Activated B cell treated with CpG ODN at 0.5 μM for 24 hours (primary cell): ENCODE results near the gene CMKLR1. TPM values are rescaled to one million over a fixed set of nuclear protein-coding genes. Genes with fewer than 3 reads are reported as not detected.

Source experiments
- ATAC-seq: fragments of 200-7000 bp; cut with Tn5 transposase; one replicate; pipeline ENCODE4 v1.10.0; 2021; ENCODE audit warnings: low read depth, mild to moderate bottlenecking, moderate library complexity
- CTCF ChIA-PET: fragments of 350-600 bp; sonication (Branson Sonifier 250); formaldehyde crosslinking; loops from one replicate; lab custom pipeline; 2021; ENCODE audit warnings: antibody characterized with exemption; lab: Charles Lee
- POLR2A ChIA-PET: fragments of 350-600 bp; sonication (Branson Sonifier 250); formaldehyde crosslinking; loops from one replicate; lab custom pipeline; 2021; ENCODE audit warnings: antibody characterized with exemption; lab: Charles Lee
- DNase-seq: peaks from one replicate; pipeline ENCODE4 v3.0.0; 2022
- H3K27ac Mint-ChIP-seq: one replicate; pipeline ENCODE4 v1.8.0; 2020; ENCODE audit warnings: mixed read lengths
- H3K27me3 Mint-ChIP-seq: one replicate; pipeline ENCODE4 v1.8.0; 2021; ENCODE audit warnings: mixed read lengths
- H3K36me3 Mint-ChIP-seq: one replicate; pipeline ENCODE4 v1.8.0; 2021; ENCODE audit warnings: low read depth, mixed read lengths
- H3K4me1 Mint-ChIP-seq: one replicate; pipeline ENCODE4 v1.8.0; 2021; ENCODE audit warnings: mixed read lengths
- H3K4me3 Mint-ChIP-seq: one replicate; pipeline ENCODE4 v1.8.0; 2020; ENCODE audit warnings: mild to moderate bottlenecking, mixed read lengths
- H3K9me3 Mint-ChIP-seq: one replicate; pipeline ENCODE4 v1.8.0; 2020; ENCODE audit warnings: mixed read lengths
- intact Hi-C: fragments of 100-400 bp; cut with micrococcal nuclease; formaldehyde crosslinking; loops from one replicate; pipeline ENCODE4 v1.15.1; 2024
- total RNA-seq: library from RNA; stranded (reverse); gene quantifications from 2 replicates; pipeline ENCODE4 v1.2.3, GENCODE V29; 2022
- TF ChIP-seq, protein P1 (sequence below): fragments of 200-600 bp; IDR thresholded peaks from one replicate; pipeline ENCODE4 v1.8.0; 2022; ENCODE audit warnings: antibody characterized with exemption, mild to moderate bottlenecking

Gene CMKLR1
- total RNA-seq, 1 donor from 2014 or later, result 0.24 TPM

DNA sequence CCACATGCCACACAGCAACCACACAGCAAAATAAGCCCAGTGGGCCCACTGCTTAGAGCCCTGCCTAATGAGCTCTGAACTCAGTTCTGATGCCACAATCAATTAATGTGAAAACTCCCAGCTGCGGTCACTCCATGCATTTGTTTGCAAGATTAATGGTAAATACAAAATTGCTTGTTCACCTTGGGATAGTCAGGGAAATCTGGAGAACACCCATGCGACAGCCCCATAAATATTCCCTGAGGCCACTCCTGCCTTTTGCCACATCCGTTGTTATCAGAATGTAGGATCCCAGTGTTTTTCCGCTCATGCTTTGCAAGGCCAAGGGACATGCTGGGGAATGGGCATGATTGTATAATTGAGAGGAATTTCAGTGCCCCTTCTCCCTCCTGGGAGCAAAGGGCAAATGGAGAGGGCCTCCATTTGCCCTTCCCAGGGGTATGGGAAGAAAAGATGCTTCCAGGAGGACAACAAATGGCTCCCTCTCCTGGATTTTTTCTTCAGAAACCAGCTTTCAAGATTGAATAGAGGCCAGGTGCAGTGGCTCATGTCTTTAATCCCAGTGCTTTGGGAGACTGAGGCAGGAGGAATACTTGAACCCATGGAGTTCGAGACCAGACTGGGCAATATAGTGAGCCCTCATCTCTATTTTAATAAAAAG, 30.8 kb upstream of the CMKLR1 start:
- H3K9me3 Mint-ChIP-seq, result peaks cover 16% of the 10 kb centered on the region
- CTCF ChIA-PET, result no interaction called here
- H3K4me1 Mint-ChIP-seq, result no peaks in the 10 kb centered on the region
- no peak overlapping the region for H3K27ac Mint-ChIP-seq
- DNase-seq, result no peak
- intact Hi-C loops, result no loop called here
- peaks cover 9% of the 10 kb centered on the region for H3K27me3 Mint-ChIP-seq
- ATAC-seq, result no peak
- H3K36me3 Mint-ChIP-seq, result no peaks in the 10 kb centered on the region
- TF ChIP-seq, protein P1, sequence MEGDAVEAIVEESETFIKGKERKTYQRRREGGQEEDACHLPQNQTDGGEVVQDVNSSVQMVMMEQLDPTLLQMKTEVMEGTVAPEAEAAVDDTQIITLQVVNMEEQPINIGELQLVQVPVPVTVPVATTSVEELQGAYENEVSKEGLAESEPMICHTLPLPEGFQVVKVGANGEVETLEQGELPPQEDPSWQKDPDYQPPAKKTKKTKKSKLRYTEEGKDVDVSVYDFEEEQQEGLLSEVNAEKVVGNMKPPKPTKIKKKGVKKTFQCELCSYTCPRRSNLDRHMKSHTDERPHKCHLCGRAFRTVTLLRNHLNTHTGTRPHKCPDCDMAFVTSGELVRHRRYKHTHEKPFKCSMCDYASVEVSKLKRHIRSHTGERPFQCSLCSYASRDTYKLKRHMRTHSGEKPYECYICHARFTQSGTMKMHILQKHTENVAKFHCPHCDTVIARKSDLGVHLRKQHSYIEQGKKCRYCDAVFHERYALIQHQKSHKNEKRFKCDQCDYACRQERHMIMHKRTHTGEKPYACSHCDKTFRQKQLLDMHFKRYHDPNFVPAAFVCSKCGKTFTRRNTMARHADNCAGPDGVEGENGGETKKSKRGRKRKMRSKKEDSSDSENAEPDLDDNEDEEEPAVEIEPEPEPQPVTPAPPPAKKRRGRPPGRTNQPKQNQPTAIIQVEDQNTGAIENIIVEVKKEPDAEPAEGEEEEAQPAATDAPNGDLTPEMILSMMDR, result no peak
- POLR2A ChIA-PET, result no interaction called here
- H3K4me3 Mint-ChIP-seq, result no peak overlapping the region

DNA sequence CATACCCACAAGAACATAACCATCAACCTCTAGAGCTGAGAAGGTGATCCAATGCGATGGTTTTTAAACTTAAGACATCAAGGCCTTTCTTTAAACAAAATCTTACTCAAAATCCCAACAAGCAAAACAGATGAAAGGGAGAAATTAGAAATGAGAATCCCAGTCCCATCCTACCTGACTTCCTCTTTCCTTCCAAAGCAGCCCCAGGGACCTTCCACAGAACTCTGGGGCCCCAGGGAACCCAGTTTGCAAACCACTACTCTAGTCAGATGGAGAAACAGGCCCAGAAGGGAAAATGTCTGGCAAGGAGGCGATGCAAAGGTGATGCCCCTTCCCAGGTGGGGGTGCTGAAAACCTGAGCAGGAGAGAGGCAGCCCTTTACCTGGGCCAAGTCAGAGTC, 29.0 kb upstream of the CMKLR1 start:
- no peaks in the 10 kb centered on the region for H3K4me1 Mint-ChIP-seq
- peaks cover 9% of the 10 kb centered on the region for H3K27me3 Mint-ChIP-seq
- H3K36me3 Mint-ChIP-seq, result no peaks in the 10 kb centered on the region
- ChIA-PET CTCF (no interaction called here), POLR2A (no interaction called here)
- ATAC-seq (no peak), DNase-seq (no peak)
- intact Hi-C loops, result no loop called here
- H3K27ac Mint-ChIP-seq, result no peak overlapping the region
- TF ChIP-seq, protein P1, result no peak
- H3K4me3 Mint-ChIP-seq, result no peak overlapping the region
- H3K9me3 Mint-ChIP-seq, result peaks cover 8% of the 10 kb centered on the region

DNA sequence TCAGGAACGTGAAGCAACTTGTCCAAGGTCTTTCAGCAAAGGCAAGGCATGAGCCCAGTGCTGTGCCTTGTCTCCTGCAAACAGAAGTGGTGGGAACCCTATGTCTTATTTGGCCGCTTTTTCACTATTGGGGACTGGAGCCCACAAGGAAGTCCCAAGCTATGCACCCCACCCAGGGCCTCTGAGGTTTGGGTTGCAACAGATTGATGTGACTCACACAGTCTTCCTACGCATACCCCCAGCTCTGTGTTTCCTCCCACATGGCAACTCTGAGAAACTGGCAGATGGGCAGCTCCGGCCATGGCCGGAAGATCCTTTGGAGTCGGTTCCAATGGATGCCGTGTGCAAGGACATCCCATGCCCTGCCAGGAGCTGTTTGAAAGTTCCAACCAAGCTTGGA, 28.3 kb upstream of the CMKLR1 start:
- Mint-ChIP-seq H3K27me3 (peaks cover 8% of the 10 kb centered on the region), H3K4me3 (no peak overlapping the region), H3K36me3 (no peaks in the 10 kb centered on the region), H3K9me3 (peaks cover 3% of the 10 kb centered on the region), H3K27ac (no peak overlapping the region), H3K4me1 (no peaks in the 10 kb centered on the region)
- no peak for DNase-seq
- POLR2A ChIA-PET, result no interaction called here
- ATAC-seq, result no peak
- intact Hi-C loops, result no loop called here
- CTCF ChIA-PET, result no interaction called here
- TF ChIP-seq, protein P1, result no peak

DNA sequence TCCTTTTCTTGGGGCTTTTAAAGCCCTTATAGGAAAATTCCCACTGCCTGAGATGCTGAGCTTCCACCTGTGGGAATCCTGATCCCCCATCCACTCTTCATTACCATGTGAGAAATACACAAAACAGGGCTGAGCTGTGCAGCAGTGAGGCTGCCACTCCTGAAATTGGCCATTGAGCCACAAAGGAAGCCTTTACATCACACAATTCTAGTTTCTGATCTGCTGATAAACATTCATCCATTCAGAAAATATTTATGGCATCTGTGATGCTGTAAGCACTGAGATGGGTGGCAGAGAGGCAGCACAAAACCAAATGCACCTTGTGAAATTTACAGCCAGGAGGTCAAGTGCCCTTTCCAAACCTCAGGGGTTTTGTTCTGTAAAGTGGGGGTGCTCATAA, 26.2 kb upstream of the CMKLR1 start:
- Mint-ChIP-seq H3K27ac (no peak overlapping the region), H3K9me3 (no peaks in the 10 kb centered on the region), H3K27me3 (no peaks in the 10 kb centered on the region), H3K4me3 (no peak overlapping the region), H3K36me3 (no peaks in the 10 kb centered on the region), H3K4me1 (no peaks in the 10 kb centered on the region)
- POLR2A ChIA-PET, result no interaction called here
- TF ChIP-seq, protein P1, result no peak
- CTCF ChIA-PET, result no interaction called here
- ATAC-seq, result no peak
- DNase-seq, result no peak
- intact Hi-C loops, result no loop called here

DNA sequence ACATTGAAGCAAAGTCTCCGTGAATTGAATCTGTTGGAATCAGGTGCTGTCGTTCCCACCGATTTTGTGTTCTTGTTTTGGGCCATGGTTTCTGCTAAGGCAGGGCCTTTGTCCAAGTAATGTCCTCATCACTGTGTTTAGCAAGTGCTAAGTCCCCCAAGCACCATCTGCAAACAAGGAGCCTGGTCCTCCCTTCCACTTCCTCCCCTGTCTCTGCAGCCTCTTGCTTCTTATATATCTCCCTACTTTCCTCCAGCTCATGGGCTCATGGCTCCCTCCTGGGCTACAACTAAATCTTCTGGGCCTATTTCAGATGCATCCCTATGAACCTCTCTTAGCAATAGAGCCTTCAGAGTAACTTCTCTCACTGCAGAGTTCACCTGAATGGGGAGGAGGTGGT, 25.8 kb upstream of the CMKLR1 start:
- ChIA-PET CTCF (no interaction called here), POLR2A (no interaction called here)
- Mint-ChIP-seq H3K9me3 (no peaks in the 10 kb centered on the region), H3K4me1 (no peaks in the 10 kb centered on the region), H3K27me3 (no peaks in the 10 kb centered on the region), H3K36me3 (no peaks in the 10 kb centered on the region), H3K4me3 (no peak overlapping the region), H3K27ac (no peak overlapping the region)
- DNase-seq (no peak), ATAC-seq (no peak)
- TF ChIP-seq, protein P1, result no peak
- intact Hi-C loops, result no loop called here
